Fibroblast of lung (primary cell): ENCODE measurements around the gene ACAD10.

Experiments
- CTCF ChIP-seq, 2 donors: IDR thresholded peaks in 1 of 2; conservative IDR thresholded peaks in 1 of 2; 1 replicate in 1 of 2; 2 replicates in 1 of 2; pipeline ENCODE4 v1.5.1; 2011 to 2012; ENCODE audit warnings: low read length in 2 of 2, control low read depth in 1 of 2, inconsistent platforms in 1 of 2, low read depth in 1 of 2, mild to moderate bottlenecking in 1 of 2
- EZH2 ChIP-seq: IDR thresholded peaks from 2 replicates; pipeline ENCODE4 v1.5.1; 2012; ENCODE audit warnings: low read length, control low read depth, mild to moderate bottlenecking; ENCODE audit errors: missing control alignments

- TF ChIP-seq EZH2, result no peak
- TF ChIP-seq CTCF (conservative IDR thresholded peaks at IDR 0.05 in 1 of 2, IDR thresholded peaks at IDR 0.05 in 1 of 2; ENCODE audit: low read depth in 1 of 2, low read length in 2 of 2), result peak; percentile 79 to 82
Observed at GRCh38 chr12:111753144-111753881, 67.5 kb downstream of the ACAD10 start.
